IPS DF 4.7 (cell line): ENCODE results near the gene INTS7.

Source experiments
- DNase-seq: peaks from one replicate; pipeline ENCODE4 v3.0.0-alpha.2; 2013; ENCODE audit warnings: low spot score; ENCODE audit errors: extremely low read depth

The INTS7 gene

GRCh38 chr1:212035123-212035834 lies at the start of gene INTS7, which contains the start of gene DTL:
Gene INTS7, minus strand, starts transcription at chr1:212035557. Its CDS starts 120 bp downstream, at chr1:212035437.
Gene DTL, plus strand, starts transcription at chr1:212035748. Its CDS starts 143 bp downstream, at chr1:212035891.
- DNase-seq, result peak; percentile 93

DNA sequence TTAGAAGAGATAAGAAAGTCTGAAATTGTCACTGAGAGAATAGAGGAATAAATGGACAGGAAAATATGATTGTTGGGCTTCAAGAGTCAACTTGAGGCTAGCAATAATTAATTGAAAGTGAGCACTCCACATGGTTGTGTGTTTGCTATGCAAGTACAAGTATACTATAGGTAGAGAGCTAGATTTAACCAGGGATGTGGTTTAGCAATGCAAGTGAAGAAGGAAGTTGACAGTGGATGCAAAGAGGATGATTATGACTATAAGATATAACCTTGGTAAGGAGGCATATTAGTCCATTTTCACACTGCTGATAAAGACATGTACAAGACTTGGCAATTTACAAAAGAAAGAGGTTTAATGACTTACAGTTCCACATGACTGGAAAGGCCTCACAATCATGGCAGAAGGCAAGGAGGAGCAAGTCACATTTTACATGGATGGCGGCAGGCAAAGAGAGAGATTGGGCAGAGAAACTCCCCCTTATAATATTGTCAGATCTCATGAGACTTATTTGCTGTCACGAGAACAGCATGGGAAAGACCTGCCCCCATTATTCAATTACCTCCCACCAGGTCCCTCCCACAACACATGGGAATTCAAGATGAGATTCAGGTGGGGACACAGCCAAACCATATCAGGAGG lies 47.5 kb upstream of the INTS7 start:
- DNase-seq, result no peak

DNA sequence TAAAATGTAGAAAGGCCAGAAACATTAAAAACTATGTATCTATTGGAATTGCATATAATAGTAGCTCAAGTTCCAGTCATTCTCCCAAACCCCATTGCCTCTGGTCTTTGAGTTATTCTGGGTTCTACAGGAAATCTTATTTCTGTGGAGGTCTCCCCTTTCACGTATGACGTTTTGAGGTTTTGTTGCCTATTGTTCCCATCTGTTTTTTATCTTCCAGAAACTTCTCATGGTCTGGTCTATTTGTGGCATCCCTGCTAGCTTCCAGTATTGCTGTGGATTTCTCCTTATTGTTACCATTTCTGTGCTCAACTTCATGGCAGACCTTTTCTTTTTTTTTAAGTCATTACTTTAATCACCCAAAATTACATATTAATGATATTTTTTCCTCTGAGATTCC lies 43.5 kb upstream of the INTS7 start:
- no peak for DNase-seq

GRCh38 chr1:212077028-212077427 lies 41.7 kb upstream of the INTS7 start:
- no peak for DNase-seq

GRCh38 chr1:212074856-212075255 lies 39.5 kb upstream of the INTS7 start:
- no peak for DNase-seq

DNA sequence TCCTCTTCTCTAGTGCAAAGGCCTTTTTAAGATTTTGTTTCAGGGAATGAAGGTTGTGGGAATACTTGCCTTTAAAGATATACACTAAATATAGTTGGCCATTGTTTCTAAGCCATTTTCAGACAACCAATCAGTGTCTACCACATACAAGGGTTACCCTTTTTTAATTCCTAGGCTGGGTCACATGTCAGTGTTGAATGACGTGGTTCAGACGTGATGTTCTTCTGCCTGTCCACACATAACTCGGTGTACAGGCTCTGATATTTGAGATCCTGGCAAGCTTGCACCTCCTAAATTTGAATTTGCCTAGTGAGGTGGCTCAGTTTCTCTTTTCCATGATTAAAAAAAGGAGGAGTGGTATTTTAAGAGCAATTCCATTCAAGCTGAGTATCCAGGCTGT lies 39.0 kb upstream of the INTS7 start:
- DNase-seq, result no peak

GRCh38 chr1:212073490-212073889 lies 38.1 kb upstream of the INTS7 start:
- DNase-seq, result no peak

- DNase-seq, result no peak
These were observed 36.7 kb upstream of the INTS7 start for GRCh38 chr1:212072047-212072446.

- DNase-seq, result no peak
These were observed 35.5 kb upstream of the INTS7 start for GRCh38 chr1:212070720-212071302.

DNA sequence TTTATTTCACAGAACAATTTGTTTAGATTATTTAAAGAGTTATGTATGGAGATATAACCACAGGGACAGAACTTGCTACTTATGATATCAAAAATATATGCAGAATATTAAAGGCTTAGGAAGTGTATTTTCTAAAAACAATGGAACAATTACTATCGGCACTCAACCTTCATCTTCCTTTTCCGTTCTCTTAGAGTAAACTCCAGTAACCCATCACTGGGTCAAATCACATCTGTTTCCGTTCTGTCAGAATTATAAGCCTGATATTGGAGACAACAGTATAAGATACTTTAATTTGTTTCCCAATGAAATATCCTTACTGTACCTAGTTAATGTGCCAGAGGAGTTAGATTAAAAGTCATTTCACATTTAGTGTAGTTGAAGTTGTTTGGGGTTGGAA lies 32.4 kb upstream of the INTS7 start:
- DNase-seq, result no peak

DNA sequence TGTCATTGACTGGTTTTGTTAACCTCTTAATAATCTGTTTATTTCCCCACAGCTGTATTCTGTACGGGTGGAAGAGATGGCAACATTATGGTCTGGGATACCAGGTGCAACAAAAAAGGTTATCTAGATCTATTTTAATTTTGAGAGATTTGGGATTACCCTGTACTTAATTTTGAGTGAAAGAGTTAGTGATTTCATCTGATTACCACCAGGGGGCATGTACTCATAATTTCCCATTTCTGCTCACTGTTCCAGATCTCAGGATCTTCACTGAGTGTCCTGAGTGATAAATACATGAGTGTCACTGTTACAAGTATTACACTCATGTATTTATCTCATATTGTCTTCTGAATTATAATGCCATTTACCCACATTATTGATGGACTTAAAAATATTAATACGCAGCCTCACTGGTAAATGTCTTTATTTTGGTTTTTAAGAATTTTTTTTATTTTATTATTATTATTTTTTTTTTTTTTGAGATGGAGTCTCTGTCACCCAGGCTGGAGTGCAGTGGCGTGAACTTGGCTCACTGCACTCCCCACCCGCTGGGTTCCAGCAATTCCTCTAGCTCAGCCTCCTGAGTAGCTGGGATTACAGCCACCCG lies 27.6 kb upstream of the INTS7 start:
- no peak for DNase-seq

DNA sequence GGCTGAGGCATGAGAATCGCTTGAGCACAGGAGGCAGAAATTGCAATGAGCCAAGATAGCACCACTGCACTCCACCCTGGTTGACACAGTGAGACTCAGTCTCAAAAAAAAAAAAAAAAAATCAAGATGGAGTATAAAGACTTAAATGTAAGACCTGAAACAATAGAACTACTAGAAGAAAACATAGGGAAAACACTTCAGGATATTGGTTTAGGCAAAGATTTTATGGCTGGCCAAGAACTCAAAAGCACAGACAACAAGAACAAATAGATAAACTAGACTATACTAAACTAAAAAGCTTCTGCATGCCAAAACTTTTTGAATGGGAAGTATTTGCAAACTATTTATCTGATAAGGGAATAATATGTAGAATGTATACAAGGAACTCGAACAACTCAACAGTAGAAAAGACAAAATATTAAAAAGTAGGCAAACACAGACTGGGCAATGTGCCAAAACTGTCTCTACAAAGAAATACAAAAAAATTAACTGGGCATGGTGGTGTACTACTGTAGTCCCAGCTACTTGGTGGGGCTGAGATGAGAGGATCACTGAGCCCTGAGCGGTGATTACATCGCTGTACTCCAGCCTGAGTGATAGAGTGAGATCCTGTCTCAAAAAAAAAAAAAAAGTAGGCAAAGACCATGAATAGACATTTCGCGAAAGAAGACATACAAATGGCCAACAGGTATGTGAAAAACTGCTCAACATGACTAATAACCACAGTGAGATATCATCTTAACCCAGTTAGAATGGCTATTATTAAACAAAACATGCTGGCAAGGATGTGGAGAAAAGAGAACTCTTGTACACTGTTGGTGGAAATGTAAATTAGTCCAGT lies 25.5 kb upstream of the INTS7 start:
- DNase-seq, result no peak

DNA sequence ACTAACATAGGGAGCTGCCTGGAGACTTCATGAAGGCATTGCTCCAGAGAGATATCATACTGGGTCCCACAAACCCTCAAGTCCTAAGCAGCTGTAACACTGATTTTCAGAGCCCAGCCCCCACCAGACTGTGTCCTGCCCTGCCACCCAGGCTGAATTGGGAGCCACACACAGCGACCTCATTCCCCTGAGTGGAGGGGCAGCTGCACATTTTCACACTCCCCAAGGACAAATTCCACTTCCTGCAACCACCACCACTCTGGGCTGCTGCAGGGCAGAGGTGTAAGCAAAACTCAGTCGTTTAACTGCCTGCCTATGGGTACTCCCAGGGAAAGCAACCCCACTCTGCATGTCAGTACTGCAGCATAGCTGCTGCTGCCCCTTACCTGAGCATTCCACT lies 20.0 kb upstream of the INTS7 start:
- no peak for DNase-seq

DNA sequence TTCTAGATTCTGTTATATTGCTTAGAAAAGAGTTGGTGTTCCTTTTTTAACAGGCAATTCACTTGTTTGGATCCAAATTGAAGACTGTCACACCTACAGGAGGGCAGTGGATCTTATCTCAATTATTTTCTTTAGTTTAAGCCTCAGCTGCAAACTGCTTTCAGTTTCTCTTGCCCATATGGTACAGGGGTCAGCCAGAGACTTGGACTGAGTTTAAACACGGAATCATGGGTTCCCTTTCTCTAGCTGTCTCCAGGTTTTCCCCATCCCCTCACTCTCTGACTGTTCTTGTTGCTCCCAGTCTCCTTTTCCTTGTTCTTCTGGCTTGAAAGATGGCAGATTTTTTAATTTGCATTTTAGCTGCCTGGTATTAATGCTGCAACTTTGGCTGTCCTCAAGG lies 18.6 kb upstream of the INTS7 start:
- no peak for DNase-seq

DNA sequence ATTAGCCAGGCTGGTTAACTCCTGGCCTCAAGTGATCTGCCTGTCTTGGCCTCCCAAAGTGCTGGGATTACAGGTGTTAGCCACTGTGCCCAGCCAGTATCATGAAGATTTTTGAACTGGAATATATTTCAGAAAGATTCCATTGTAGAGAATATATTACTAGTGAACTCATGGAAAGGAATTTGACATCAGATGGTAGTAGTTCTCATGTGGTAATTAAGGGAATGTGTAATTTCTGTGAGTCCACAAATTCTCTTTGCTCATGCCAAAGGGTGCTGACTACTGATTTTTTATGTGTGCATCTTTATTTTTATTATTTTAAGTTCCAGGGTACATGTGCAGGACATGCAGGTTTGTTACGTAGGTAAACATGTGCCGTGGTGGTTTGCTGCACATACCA lies 10.6 kb upstream of the INTS7 start:
- no peak for DNase-seq

DNA sequence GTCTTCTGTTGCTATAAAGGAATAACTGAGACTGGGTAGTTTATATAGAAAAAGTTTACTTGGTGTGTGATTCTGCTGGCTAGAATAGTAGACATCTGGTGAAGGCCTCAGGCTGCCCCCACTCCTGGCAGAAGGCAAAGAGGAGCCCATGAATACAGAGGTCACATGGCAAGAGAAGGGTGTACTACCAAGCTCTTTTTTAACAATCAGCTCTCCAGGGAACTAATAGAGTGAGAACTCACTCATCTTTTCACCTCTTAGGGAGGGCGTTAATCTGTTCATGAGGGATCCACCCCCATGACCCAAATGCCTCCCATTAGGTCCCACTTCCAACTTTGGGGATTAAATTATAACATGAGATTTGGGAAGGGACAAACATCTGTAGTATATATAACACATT lies 9.5 kb upstream of the INTS7 start:
- no peak for DNase-seq

GRCh38 chr1:212042436-212042835 lies 7.1 kb upstream of the INTS7 start:
- DNase-seq, result no peak

- no peak for DNase-seq
These were observed 5.5 kb upstream of the INTS7 start for GRCh38 chr1:212040629-212041412.

GRCh38 chr1:212039622-212040021 lies 4.3 kb upstream of the INTS7 start:
- no peak for DNase-seq

GRCh38 chr1:212037900-212038299 lies 2.5 kb upstream of the INTS7 start:
- DNase-seq, result no peak
